ENCODE results near the gene TEX47. TPM values are rescaled to one million over a fixed set of nuclear protein-coding genes. Genes with fewer than 3 reads are reported as not detected.

TEX47 gene
- polyA plus RNA-seq, 1 of the 3 experiments (the other 2 are of a cell fraction), result not detected

- TF ChIP-seq RXRA (IDR thresholded peaks at IDR 0.05; ENCODE audit: borderline replicate concordance, low read depth) (no peak), RAD21 (IDR thresholded peaks at IDR 0.05; ENCODE audit: low read length) (peak; percentile 58), CTCF (IDR thresholded peaks at IDR 0.05) (peak; percentile 85), SMC3 (IDR thresholded peaks at IDR 0.05; ENCODE audit: low read depth, low read length) (0 out of 2 replicates have a peak, but pooled peaks have one; percentile 39)
- CTCF ChIA-PET, result interaction anchor here (1.0 to 2.7 kb wide), 8 partner anchors 8 to 1114 kb away, joined by 3 to 12 read pairs (median 5); partner anchors contain the start of gene ZNF804B
- H3K79me2 ChIP-seq (ENCODE audit: insufficient read depth), result no peaks in the 10 kb centered on the region
- H3K4me1 ChIP-seq (ENCODE audit: control insufficient read depth in 1 of 2, insufficient read depth in 2 of 2, low read depth in 1 of 2, low read length in 1 of 2), result no peaks in the 10 kb centered on the region
- H3K4me2 ChIP-seq, result no peak overlapping the region
- H3K4me3 ChIP-seq (ENCODE audit: low read depth in 2 of 2, low read length in 1 of 2), result no peak overlapping the region
- no peak overlapping the region for H3K9ac ChIP-seq
- H4K20me1 ChIP-seq (ENCODE audit: insufficient read depth), result no peaks in the 10 kb centered on the region
- 33% methylated on average over 2 of the region's 2 CpGs for WGBS (ENCODE audit: low lambda C conversion rate)
- H3K36me3 ChIP-seq (replicated peaks in 1 of 2; ENCODE audit: control insufficient read depth in 1 of 2, insufficient read depth in 2 of 2, low read length in 1 of 2), result no peaks in the 10 kb centered on the region
- DNase-seq, result peak; percentile 4
- H3K27ac ChIP-seq (ENCODE audit: low read depth in 2 of 2, low read length in 1 of 2), result no peak overlapping the region
- no peaks in the 10 kb centered on the region for H3K9me3 ChIP-seq
- H2AFZ ChIP-seq (ENCODE audit: low read depth), result no peak overlapping the region
- H3K27me3 ChIP-seq (ENCODE audit: insufficient read depth), result no peaks in the 10 kb centered on the region; the same call in 1 of the 2 replicates
- H3F3A ChIP-seq (replicated peaks; ENCODE audit: insufficient read depth), result no peaks in the 10 kb centered on the region
- POLR2A ChIA-PET, result no interaction called here
- no peaks in the 10 kb centered on the region for H3K9me2 ChIP-seq
Measured at GRCh38 chr7:88789480-88790064, 6.0 kb downstream of the TEX47 start.

DNA sequence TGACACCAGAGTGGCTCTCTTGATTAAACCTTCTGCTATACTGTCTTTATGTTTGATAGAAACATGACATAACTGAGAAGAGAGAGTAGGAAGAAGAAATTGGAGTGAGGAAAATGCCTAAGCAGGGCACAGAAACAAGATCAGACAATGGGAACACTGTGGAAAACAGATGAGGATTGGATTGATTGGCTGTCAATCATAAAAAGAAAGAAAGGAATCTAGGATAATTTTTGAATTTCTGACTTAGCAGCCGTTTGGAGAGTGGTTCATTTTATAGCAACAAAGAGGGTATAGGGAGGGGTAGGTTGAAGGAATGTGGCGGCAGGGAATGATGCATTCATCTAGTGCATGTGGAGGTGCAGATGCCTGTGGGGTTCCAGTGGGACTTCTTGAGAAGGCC, 7.8 kb downstream of the TEX47 start:
- no peaks in the 10 kb centered on the region for H3K4me1 ChIP-seq (ENCODE audit: control insufficient read depth in 1 of 2, insufficient read depth in 2 of 2, low read depth in 1 of 2, low read length in 1 of 2)
- no peak overlapping the region for H3K27ac ChIP-seq (ENCODE audit: low read depth in 2 of 2, low read length in 1 of 2)
- H3F3A ChIP-seq (replicated peaks; ENCODE audit: insufficient read depth), result no peaks in the 10 kb centered on the region
- no peak overlapping the region for H3K4me2 ChIP-seq
- no peak overlapping the region for H2AFZ ChIP-seq (ENCODE audit: low read depth)
- no peaks in the 10 kb centered on the region for H3K9me3 ChIP-seq
- H3K9ac ChIP-seq, result no peak overlapping the region
- 16% methylated on average over 2 of the region's 2 CpGs for WGBS (ENCODE audit: low lambda C conversion rate)
- ChIA-PET CTCF (no interaction called here), POLR2A (no interaction called here)
- no peak for DNase-seq
- H3K36me3 ChIP-seq (replicated peaks in 1 of 2; ENCODE audit: control insufficient read depth in 1 of 2, insufficient read depth in 2 of 2, low read length in 1 of 2), result no peaks in the 10 kb centered on the region
- TF ChIP-seq RAD21 (IDR thresholded peaks at IDR 0.05; ENCODE audit: low read length), result no peak
- TF ChIP-seq FOXM1 (IDR thresholded peaks at IDR 0.05; ENCODE audit: low read depth), result no peak
- TF ChIP-seq RCOR1 (IDR thresholded peaks at IDR 0.05; ENCODE audit: low read length), result no peak
- no peak for TF ChIP-seq CHD2 (IDR thresholded peaks at IDR 0.05; ENCODE audit: low read length, partially characterized antibody)
- TF ChIP-seq FOSL2 (IDR thresholded peaks at IDR 0.05; ENCODE audit: borderline replicate concordance, low read depth), result no peak
- TF ChIP-seq MXI1 (IDR thresholded peaks at IDR 0.05; ENCODE audit: low read depth, low read length), result no peak
- no peak for TF ChIP-seq MAX (IDR thresholded peaks at IDR 0.05; ENCODE audit: low read depth)
- no peak for TF ChIP-seq JUND (IDR thresholded peaks at IDR 0.05)
- TF ChIP-seq, protein P1, sequence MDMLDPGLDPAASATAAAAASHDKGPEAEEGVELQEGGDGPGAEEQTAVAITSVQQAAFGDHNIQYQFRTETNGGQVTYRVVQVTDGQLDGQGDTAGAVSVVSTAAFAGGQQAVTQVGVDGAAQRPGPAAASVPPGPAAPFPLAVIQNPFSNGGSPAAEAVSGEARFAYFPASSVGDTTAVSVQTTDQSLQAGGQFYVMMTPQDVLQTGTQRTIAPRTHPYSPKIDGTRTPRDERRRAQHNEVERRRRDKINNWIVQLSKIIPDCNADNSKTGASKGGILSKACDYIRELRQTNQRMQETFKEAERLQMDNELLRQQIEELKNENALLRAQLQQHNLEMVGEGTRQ (IDR thresholded peaks at IDR 0.05; ENCODE audit: borderline replicate concordance, low read depth, low read length), result no peak
- TF ChIP-seq TEAD4 (IDR thresholded peaks at IDR 0.05; ENCODE audit: borderline replicate concordance, insufficient read depth), result no peak
- TF ChIP-seq POLR2AphosphoS5 (IDR thresholded peaks at IDR 0.05; ENCODE audit: low read depth, low read length), result no peak
- TF ChIP-seq FOXJ3 (CRISPR knock-in tag; IDR thresholded peaks at IDR 0.05), result no peak
- H3K4me3 ChIP-seq (ENCODE audit: low read depth in 2 of 2, low read length in 1 of 2), result no peak overlapping the region
- no peaks in the 10 kb centered on the region for H3K9me2 ChIP-seq
- H4K20me1 ChIP-seq (ENCODE audit: insufficient read depth), result no peaks in the 10 kb centered on the region
- no peaks in the 10 kb centered on the region; the same call in 1 of the 2 replicates for H3K27me3 ChIP-seq (ENCODE audit: insufficient read depth)
- H3K79me2 ChIP-seq (ENCODE audit: insufficient read depth), result no peaks in the 10 kb centered on the region
